ENCODE data around the gene TMEM151A.
A peak's percentile ranks its signal among the peaks of the same experiment; 100 is the strongest.

The TMEM151A gene

GRCh38 chr11:66334605-66335442 lies 43.1 kb downstream of the TMEM151A start:
- DNase-seq (ENCODE audit: extremely low read depth in 1 of 2, low read depth in 1 of 2) = no peak

- no peak for DNase-seq (ENCODE audit: extremely low read depth in 1 of 2, low read depth in 1 of 2)
These were observed 44.0 kb downstream of the TMEM151A start for GRCh38 chr11:66335531-66336233.

- DNase-seq (ENCODE audit: extremely low read depth in 1 of 2, low read depth in 1 of 2) = peak; percentile 76 to 82
These were observed 44.8 kb downstream of the TMEM151A start, which contains the start of gene RIN1 for GRCh38 chr11:66336234-66337102. RIN1 (minus strand) TSS chr11:66336434; CDS start chr11:66336402, 32 bp downstream.

GRCh38 chr11:66337103-66337899 lies 45.6 kb downstream of the TMEM151A start:
- DNase-seq (ENCODE audit: extremely low read depth in 1 of 2, low read depth in 1 of 2) = no peak

GRCh38 chr11:66338276-66339161 lies 46.8 kb downstream of the TMEM151A start:
- DNase-seq (ENCODE audit: extremely low read depth in 1 of 2, low read depth in 1 of 2) = no peak

- no peak for DNase-seq (ENCODE audit: extremely low read depth in 1 of 2, low read depth in 1 of 2)
These were observed 47.5 kb downstream of the TMEM151A start for GRCh38 chr11:66339162-66339675.

GRCh38 chr11:66339686-66340483 lies 48.2 kb downstream of the TMEM151A start:
- no peak for DNase-seq (ENCODE audit: extremely low read depth in 1 of 2, low read depth in 1 of 2)

GRCh38 chr11:66340596-66341501 lies 49.2 kb downstream of the TMEM151A start:
- DNase-seq (ENCODE audit: extremely low read depth in 1 of 2, low read depth in 1 of 2) = no peak

- no peak for DNase-seq (ENCODE audit: extremely low read depth in 1 of 2, low read depth in 1 of 2)
These were observed 49.9 kb downstream of the TMEM151A start for GRCh38 chr11:66341502-66342126.

- no peak for DNase-seq (ENCODE audit: extremely low read depth in 1 of 2, low read depth in 1 of 2)
These were observed 51.5 kb downstream of the TMEM151A start for GRCh38 chr11:66343176-66343575.

- DNase-seq (ENCODE audit: extremely low read depth in 1 of 2, low read depth in 1 of 2) = peak; percentile 86 to 95
These were observed 53.0 kb downstream of the TMEM151A start, which contains the start of gene BRMS1 for GRCh38 chr11:66344550-66345315. BRMS1 (minus strand) TSS chr11:66345104; CDS start chr11:66342234, 2,870 bp downstream.

- no peak for DNase-seq (ENCODE audit: extremely low read depth in 1 of 2, low read depth in 1 of 2)
These were observed 53.6 kb downstream of the TMEM151A start for GRCh38 chr11:66345316-66345649.

Measured in stimulated activated CD8-positive, alpha-beta memory T cell treated with anti-CD3 and anti-CD28 coated beads, Interleukin-7, amount 100 ng/mL, for 48 hours (primary cell).